ENCODE measurements around the gene UMODL1. TPM values are rescaled to one million over a fixed set of nuclear protein-coding genes. Genes with fewer than 3 reads are reported as not detected.

UMODL1 gene
- total and polyA plus RNA-seq, 8 donors: under 0.01 TPM; not detected in 7

DNA sequence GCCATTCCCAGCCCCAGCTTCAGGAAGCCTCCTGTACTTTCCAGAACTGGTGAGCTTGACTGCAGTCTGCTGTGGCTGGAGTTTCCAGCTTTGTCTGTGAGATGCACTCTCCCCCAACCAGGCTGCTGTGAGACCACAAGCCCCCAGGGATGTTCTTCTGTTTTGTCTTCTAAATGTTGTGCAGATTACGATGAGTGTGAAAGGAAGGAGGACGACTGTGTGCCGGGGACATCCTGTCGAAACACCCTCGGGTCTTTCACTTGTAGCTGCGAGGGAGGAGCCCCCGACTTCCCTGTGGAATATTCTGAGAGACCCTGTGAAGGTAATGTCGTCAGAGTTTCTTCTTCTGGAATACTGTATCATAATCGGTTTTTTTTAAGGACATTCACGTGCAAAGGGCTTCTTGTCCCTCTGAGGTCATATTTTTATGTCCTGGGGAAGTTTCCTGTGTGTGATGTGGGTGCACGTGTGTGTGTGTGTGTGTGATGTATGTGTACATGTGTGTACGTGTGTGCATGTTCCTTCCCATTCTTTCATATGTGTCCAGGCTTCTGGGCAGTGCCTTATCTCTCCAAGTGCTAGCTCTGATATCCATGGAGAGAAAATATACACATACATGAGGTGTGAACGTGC, 49.9 kb downstream of the UMODL1 start:
- 45 to 52% (median 50%) methylated on average over 13 of the region's 13 CpGs for WGBS, 5 donors
- intact Hi-C loops (cut with DNase I; ENCODE audit: low total_unique reads): no loop called here

DNA sequence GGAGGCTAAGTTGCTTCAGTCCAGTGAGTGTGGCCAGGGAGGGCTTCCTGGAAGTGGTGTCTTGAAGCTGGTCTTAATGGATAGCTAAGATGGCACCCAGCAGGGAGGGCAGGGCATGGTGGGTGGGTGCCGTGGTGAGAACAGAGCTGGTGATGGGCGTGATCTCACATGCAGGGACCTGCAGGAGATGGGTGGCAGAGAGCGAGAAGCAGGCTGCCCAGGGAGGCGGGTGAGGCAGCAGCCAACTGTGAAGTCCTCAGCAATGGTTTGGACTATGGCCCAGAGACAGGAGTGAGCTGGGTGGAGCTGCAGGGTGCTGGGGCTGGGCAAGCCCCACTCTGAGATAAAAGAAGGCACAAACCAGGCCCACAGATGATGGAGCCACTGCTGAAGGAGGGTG, 50.7 kb downstream of the UMODL1 start:
- Histone ChIP-seq H3K4me3 (no peak overlapping the region), H3K4me1 (peaks cover 4 to 22% (median 15%) of the 10 kb centered on the region in 4 donors), H3K27ac (no peak overlapping the region), H3K27me3 (peaks cover 0 to 86% (median 23%) of the 10 kb centered on the region in 3 donors), H3K36me3 (no peaks in the 10 kb centered on the region), H3K9me3 (no peaks in the 10 kb centered on the region)
- DNase-seq: peak; percentile 32 to 52
- TF ChIP-seq, protein P1, sequence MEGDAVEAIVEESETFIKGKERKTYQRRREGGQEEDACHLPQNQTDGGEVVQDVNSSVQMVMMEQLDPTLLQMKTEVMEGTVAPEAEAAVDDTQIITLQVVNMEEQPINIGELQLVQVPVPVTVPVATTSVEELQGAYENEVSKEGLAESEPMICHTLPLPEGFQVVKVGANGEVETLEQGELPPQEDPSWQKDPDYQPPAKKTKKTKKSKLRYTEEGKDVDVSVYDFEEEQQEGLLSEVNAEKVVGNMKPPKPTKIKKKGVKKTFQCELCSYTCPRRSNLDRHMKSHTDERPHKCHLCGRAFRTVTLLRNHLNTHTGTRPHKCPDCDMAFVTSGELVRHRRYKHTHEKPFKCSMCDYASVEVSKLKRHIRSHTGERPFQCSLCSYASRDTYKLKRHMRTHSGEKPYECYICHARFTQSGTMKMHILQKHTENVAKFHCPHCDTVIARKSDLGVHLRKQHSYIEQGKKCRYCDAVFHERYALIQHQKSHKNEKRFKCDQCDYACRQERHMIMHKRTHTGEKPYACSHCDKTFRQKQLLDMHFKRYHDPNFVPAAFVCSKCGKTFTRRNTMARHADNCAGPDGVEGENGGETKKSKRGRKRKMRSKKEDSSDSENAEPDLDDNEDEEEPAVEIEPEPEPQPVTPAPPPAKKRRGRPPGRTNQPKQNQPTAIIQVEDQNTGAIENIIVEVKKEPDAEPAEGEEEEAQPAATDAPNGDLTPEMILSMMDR (IDR thresholded peaks at IDR 0.05): no peak
- WGBS, 5 donors: 27 to 56% (median 37%) methylated on average over 4 of the region's 4 CpGs
- intact Hi-C loops (cut with DNase I; ENCODE audit: low total_unique reads): no loop called here

More for the DNA sequence above, 49.9 kb downstream of the UMODL1 start:
- Histone ChIP-seq H3K4me3 (no peak overlapping the region), H3K27me3 (peaks cover 0 to 81% (median 23%) of the 10 kb centered on the region in 3 donors), H3K36me3 (no peaks in the 10 kb centered on the region), H3K27ac (no peak overlapping the region), H3K4me1 (peaks cover 4 to 23% (median 16%) of the 10 kb centered on the region in 4 donors), H3K9me3 (no peaks in the 10 kb centered on the region)
- no peak for DNase-seq
- TF ChIP-seq POLR2AphosphoS5 (IDR thresholded peaks at IDR 0.05) (no peak), POLR2A (IDR thresholded peaks at IDR 0.05) (no peak), EP300 (IDR thresholded peaks at IDR 0.05) (no peak)
- TF ChIP-seq, protein P1 (IDR thresholded peaks at IDR 0.05): no peak

DNA sequence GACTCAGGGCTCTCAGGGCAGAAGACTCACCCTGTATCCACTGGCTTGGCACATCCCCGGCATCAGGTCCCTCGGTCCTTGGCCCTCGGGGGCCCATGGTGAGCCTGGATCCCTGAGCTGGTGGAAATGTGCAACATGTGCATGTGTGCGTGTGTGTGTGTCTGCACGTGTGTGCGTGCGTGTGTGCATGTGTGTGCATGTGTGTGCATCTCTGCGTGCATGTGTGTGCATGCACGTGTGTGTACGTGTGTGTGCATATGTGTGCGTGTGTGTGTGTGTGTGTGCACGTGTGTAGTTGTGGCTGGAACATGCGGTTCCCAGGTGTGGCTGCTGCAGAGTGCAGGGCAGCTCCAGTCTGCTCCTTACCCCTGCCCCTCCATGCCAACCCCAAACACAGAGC, 51.3 kb downstream of the UMODL1 start:
- Histone ChIP-seq H3K27ac (no peak overlapping the region), H3K4me3 (no peak overlapping the region), H3K27me3 (peaks cover 0 to 88% (median 23%) of the 10 kb centered on the region in 3 donors), H3K4me1 (peaks cover 0 to 16% (median 11%) of the 10 kb centered on the region in 4 donors), H3K9me3 (no peaks in the 10 kb centered on the region), H3K36me3 (no peaks in the 10 kb centered on the region)
- WGBS, 5 donors: 66 to 78% (median 77%) methylated on average over 10 to 13 of the region's 13 CpGs
- DNase-seq: no peak
- intact Hi-C loops (cut with DNase I; ENCODE audit: low total_unique reads): no loop called here
- no peak for TF ChIP-seq EP300 (IDR thresholded peaks at IDR 0.05)
- TF ChIP-seq, protein P1 (IDR thresholded peaks at IDR 0.05): no peak
- no peak for TF ChIP-seq POLR2A (IDR thresholded peaks at IDR 0.05)
- TF ChIP-seq POLR2AphosphoS5 (IDR thresholded peaks at IDR 0.05): no peak

DNA sequence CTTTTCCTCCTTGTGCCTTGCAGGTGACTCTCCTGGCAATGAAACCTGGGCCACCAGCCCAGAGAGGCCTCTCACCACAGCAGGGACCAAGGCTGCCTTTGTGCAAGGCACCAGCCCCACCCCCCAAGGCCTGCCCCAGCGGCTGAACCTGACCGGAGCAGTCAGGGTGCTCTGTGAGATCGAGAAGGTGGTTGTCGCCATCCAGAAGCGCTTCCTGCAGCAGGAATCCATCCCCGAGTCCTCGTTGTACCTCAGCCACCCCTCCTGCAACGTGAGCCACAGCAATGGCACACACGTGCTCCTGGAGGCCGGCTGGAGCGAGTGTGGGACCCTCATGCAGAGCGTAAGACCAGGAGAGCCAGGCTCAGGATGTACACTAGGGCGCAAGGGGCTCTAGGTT, 51.7 kb downstream of the UMODL1 start:
- H3K27me3 ChIP-seq: peaks cover 0 to 92% (median 23%) of the 10 kb centered on the region in 3 donors
- H3K9me3 ChIP-seq: no peaks in the 10 kb centered on the region
- H3K4me1 ChIP-seq: peaks cover 0 to 13% (median 9%) of the 10 kb centered on the region in 4 donors
- H3K27ac ChIP-seq: no peak overlapping the region
- TF ChIP-seq, protein P1 (IDR thresholded peaks at IDR 0.05): no peak
- TF ChIP-seq EP300 (IDR thresholded peaks at IDR 0.05) (no peak), POLR2AphosphoS5 (IDR thresholded peaks at IDR 0.05) (no peak), POLR2A (IDR thresholded peaks at IDR 0.05) (no peak)
- WGBS, 5 donors: 49 to 59% (median 51%) methylated on average over 10 to 13 of the region's 13 CpGs
- intact Hi-C loops (cut with DNase I; ENCODE audit: low total_unique reads): no loop called here
- DNase-seq: peak in 1 of 2 donors; percentile 49
- no peak overlapping the region for H3K4me3 ChIP-seq
- no peaks in the 10 kb centered on the region for H3K36me3 ChIP-seq

All from stomach (tissue), 9 donors.